PC-3 (cell line): ENCODE measurements around the gene ATOX1. TPM values are rescaled to one million over a fixed set of nuclear protein-coding genes. Genes with fewer than 3 reads are reported as not detected.

ENCODE experiments used
- ATAC-seq: fragments of 200-7000 bp; cut with Tn5 transposase; 2 replicates; pipeline ENCODE4 v1.9.1; 2020; ENCODE audit warnings: mild to moderate bottlenecking, moderate library complexity
- BruUV-seq: library from RNA; stranded (reverse); fragments of 400-500 nt; replicated peaks from 2 replicates; lab custom pipeline; 2021; lab: Mats Ljungman, UMichigan
- CTCF ChIA-PET: fragments of 300-600 bp; sonication (Branson Sonifier 250); formaldehyde crosslinking; loops from one replicate; lab custom pipeline; 2022; ENCODE audit warnings: antibody characterized with exemption; lab: Charles Lee
- POLR2A ChIA-PET: fragments of 300-600 bp; sonication (Branson Sonifier 250); formaldehyde crosslinking; loops from one replicate; lab custom pipeline; 2022; ENCODE audit warnings: antibody characterized with exemption; ENCODE audit not compliant: unreplicated experiment; lab: Charles Lee
- DNase-seq: peaks from one replicate; pipeline ENCODE4 v3.0.0-alpha.2; 2015
- H2AFZ ChIP-seq: fragments of 300-600 bp; sonication (generic); 2 replicates; pipeline ENCODE4 v1.6.0; 2016; ENCODE audit warnings: antibody characterized with exemption, low read length
- H3F3A ChIP-seq: fragments of 300-600 bp; sonication (generic); one replicate; pipeline ENCODE4 v1.6.0; 2017; ENCODE audit warnings: antibody characterized with exemption, low read length, control low read depth, mild to moderate bottlenecking; ENCODE audit not compliant: unreplicated experiment
- H3K27ac ChIP-seq: fragments of 300-600 bp; sonication (generic); 2 replicates; pipeline ENCODE4 v1.5.1; 2016; ENCODE audit warnings: mild to moderate bottlenecking, low read length
- H3K27me3 ChIP-seq: fragments of 300-600 bp; sonication (generic); 2 replicates; pipeline ENCODE4 v1.6.1; 2016; ENCODE audit warnings: low read length, mixed read lengths
- H3K36me3 ChIP-seq: fragments of 300-600 bp; sonication (generic); 2 replicates; pipeline ENCODE4 v1.6.1; 2016; ENCODE audit warnings: low read depth, mixed run types, low read length, mixed read lengths
- H3K4me1 ChIP-seq: fragments of 300-600 bp; sonication (generic); 2 replicates; pipeline ENCODE4 v1.5.1; 2016; ENCODE audit warnings: low read length; ENCODE audit not compliant: insufficient read depth
- H3K4me2 ChIP-seq: fragments of 300-600 bp; sonication (generic); 2 replicates; pipeline ENCODE4 v1.6.0; 2016; ENCODE audit warnings: low read length
- H3K4me3 ChIP-seq: fragments of 300-600 bp; sonication (generic); 2 replicates; pipeline ENCODE4 v1.5.1; 2016; ENCODE audit warnings: mild to moderate bottlenecking, low read length, mixed read lengths
- H3K79me2 ChIP-seq: fragments of 300-600 bp; sonication (generic); 2 replicates; pipeline ENCODE4 v1.6.1; 2017; ENCODE audit warnings: low read length, mixed read lengths
- H3K9ac ChIP-seq: fragments of 300-600 bp; sonication (generic); 2 replicates; pipeline ENCODE4 v1.6.0; 2016; ENCODE audit warnings: mild to moderate bottlenecking, low read length
- H3K9me2 ChIP-seq: fragments of 300-600 bp; sonication (generic); replicated peaks from 2 replicates; pipeline ENCODE4 v1.6.1; 2016; ENCODE audit warnings: mixed run types, low read length, mixed read lengths
- H3K9me3 ChIP-seq: fragments of 300-600 bp; sonication (generic); 2 replicates; pipeline ENCODE4 v1.6.1; 2016; ENCODE audit warnings: low read length, mixed read lengths
- H4K20me1 ChIP-seq: fragments of 300-600 bp; sonication (generic); 2 replicates; pipeline ENCODE4 v1.6.1; 2016; ENCODE audit warnings: low read length, mixed read lengths
- EZH2 ChIP-seq: fragments of 300-600 bp; sonication (generic); IDR thresholded peaks from one replicate; pipeline ENCODE4 v1.6.1; 2017; ENCODE audit warnings: antibody characterized with exemption, mild to moderate bottlenecking, low read length; ENCODE audit not compliant: unreplicated experiment
- EZH2phosphoT487 ChIP-seq: fragments of 300-600 bp; sonication (generic); IDR thresholded peaks from 2 replicates; pipeline ENCODE4 v1.6.1; 2018; ENCODE audit warnings: mild to moderate bottlenecking, antibody characterized with exemption, low read length, borderline replicate concordance
- intact Hi-C: fragments of 100-400 bp; cut with micrococcal nuclease; formaldehyde crosslinking; loops from 2 replicates; pipeline ENCODE4 v1.9.0; 2023
- total RNA-seq: library from RNA; depleted of rRNA; stranded (reverse); fragments of >200 nt; gene quantifications from 2 replicates; pipeline ENCODE4 v1.2.3, GENCODE V29; 2014
- TF ChIP-seq, protein P1 (sequence below): fragments of 300-600 bp; sonication (generic); conservative IDR thresholded peaks from 2 replicates; pipeline ENCODE4 v1.5.1; 2017; ENCODE audit warnings: antibody characterized with exemption, low read depth, mild to moderate bottlenecking, low read length

Gene ATOX1
- total RNA-seq, 1 experiment from 2014 or later, result 122 TPM

DNA sequence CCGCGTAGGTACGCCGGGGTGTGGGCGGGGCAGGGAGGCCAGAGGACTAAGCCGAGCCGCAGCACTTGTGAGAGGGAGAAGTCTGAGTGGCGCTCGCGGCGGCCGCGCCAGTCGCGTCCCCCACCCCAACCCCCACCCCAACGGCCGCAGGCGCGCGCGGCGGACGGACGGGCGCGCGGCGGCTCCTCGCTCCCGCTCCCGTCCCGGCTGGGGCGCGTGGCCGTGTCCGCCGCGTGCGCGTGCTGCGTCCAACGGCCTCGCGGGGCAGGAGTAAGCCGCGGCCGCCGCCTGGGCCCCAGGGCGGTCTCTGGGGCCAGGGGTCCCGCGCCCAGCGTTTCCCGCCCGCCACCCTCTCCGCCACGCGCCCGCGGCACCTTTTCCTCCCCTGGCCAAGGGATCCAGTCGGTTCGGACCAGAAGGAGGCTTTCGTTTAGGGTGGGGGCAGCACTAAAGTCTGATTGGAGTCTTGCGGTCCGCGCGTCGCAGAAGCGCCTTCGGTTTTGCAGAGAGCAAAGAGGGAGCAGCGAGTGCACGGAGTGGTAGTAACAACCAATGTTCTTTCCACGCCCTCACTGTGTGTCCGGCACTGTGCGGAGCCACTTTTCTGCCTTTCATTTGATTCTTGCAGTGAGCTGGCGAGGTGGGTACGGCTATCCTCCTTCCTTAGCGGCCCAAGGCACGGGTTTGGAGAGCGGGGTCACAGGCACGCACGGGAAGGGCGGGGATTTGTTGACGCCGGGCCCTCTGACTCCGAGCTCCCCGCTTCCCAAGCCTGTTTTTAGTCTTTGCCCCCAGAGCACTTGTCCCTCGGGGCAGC lies 13.8 kb upstream of the ATOX1 start:
- Histone ChIP-seq H3K27ac (peak overlapping the region; percentile 69), H3K4me3 (peak overlapping the region; percentile 85), H3K9me3 (no peaks in the 10 kb centered on the region), H3F3A (no peaks in the 10 kb centered on the region), H3K9ac (peak overlapping the region; percentile 89), H4K20me1 (peaks cover 50% of the 10 kb centered on the region), H3K4me2 (peak overlapping the region; percentile 89), H2AFZ (no peak overlapping the region), H3K27me3 (no peaks in the 10 kb centered on the region), H3K4me1 (peaks cover 28% of the 10 kb centered on the region), H3K79me2 (peaks cover 59% of the 10 kb centered on the region), H3K36me3 (peaks cover 11% of the 10 kb centered on the region; the same call in 1 of the 2 replicates), H3K9me2 (no peaks in the 10 kb centered on the region)
- POLR2A ChIA-PET, result interaction anchor here (0.6 to 1.1 kb wide), 4 partner anchors 27 to 689 kb away, joined by 3 to 4 read pairs (median 4); no protein-coding TSS in a partner anchor
- no peak; the same call in 1 of the 2 replicates for ATAC-seq
- BruUV-seq, result no TSS peak
- CTCF ChIA-PET, result interaction anchor here (1.5 kb wide), 1 partner anchor 113 kb away, joined by 22 read pairs; no protein-coding TSS in a partner anchor
- intact Hi-C loops, result no loop called here
- no peak for DNase-seq
- no peak for TF ChIP-seq EZH2phosphoT487
- TF ChIP-seq EZH2, result no peak
- TF ChIP-seq, protein P1, sequence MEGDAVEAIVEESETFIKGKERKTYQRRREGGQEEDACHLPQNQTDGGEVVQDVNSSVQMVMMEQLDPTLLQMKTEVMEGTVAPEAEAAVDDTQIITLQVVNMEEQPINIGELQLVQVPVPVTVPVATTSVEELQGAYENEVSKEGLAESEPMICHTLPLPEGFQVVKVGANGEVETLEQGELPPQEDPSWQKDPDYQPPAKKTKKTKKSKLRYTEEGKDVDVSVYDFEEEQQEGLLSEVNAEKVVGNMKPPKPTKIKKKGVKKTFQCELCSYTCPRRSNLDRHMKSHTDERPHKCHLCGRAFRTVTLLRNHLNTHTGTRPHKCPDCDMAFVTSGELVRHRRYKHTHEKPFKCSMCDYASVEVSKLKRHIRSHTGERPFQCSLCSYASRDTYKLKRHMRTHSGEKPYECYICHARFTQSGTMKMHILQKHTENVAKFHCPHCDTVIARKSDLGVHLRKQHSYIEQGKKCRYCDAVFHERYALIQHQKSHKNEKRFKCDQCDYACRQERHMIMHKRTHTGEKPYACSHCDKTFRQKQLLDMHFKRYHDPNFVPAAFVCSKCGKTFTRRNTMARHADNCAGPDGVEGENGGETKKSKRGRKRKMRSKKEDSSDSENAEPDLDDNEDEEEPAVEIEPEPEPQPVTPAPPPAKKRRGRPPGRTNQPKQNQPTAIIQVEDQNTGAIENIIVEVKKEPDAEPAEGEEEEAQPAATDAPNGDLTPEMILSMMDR, result no peak

DNA sequence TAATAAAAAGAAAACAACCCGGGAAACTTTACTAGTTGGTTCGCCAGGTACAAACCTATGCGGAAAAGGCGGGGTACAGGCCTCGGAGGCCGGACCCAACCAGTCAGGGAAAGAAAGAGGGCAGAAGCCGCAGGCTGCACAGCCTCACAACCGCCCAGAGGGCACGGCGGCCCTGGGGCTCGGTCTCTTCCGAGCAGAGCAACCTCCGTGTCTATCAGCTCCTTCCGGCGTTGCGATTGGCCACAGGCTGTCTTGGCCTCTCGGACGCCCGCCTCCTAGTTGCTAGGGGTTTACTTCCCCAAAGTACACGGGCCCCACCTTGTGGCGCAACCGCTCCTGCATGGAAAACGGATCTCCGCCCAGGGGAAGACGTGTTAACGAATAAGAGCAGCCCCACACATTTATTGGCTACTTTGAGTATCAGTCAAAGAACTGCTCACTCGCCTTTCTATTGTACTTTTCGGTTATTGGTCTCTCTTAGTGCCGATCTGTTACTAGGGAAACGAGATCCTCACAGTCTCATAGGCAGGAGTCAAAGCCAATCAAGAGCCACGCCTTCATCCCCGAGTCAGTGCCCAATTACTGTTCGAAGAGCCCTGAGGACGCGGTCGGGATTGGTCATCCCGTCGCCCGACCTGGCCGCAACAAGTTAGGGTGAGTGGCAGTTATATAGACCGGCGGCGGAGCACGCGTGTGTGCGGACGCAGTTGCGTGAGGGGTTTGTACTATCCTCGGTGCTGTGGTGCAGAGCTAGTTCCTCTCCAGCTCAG lies 13.0 kb upstream of the ATOX1 start, which contains the start of gene G3BP1:
Gene G3BP1 (plus strand): TSS at position 696 of the 770 bp plus-strand sequence. CDS start 14,667 bp downstream, outside the sequence.
- intact Hi-C loops, result loop anchor here (1.0 kb wide), 4 partner anchors 13 to 323 kb away; partner anchors contain the start of gene ATOX1

More for the DNA sequence above, 13.0 kb upstream of the ATOX1 start, which contains the start of gene G3BP1:
- Histone ChIP-seq H3K36me3 (peaks cover 6% of the 10 kb centered on the region; the same call in 1 of the 2 replicates), H3K4me2 (peak within 1 kb of the TSS; percentile 90), H4K20me1 (peaks cover 43% of the 10 kb centered on the region), H2AFZ (peak within 1 kb of the TSS; percentile 86), H3K9ac (peak within 1 kb of the TSS; percentile 95), H3K4me1 (peaks cover 28% of the 10 kb centered on the region), H3F3A (no peaks in the 10 kb centered on the region), H3K27me3 (no peaks in the 10 kb centered on the region), H3K27ac (peak within 1 kb of the TSS; percentile 91), H3K9me2 (no peaks in the 10 kb centered on the region), H3K79me2 (peaks cover 51% of the 10 kb centered on the region), H3K4me3 (peak within 1 kb of the TSS; percentile 85), H3K9me3 (no peaks in the 10 kb centered on the region)
- CTCF ChIA-PET, result interaction anchor here (0.6 to 1.5 kb wide), 11 partner anchors 20 to 324 kb away, joined by 3 to 22 read pairs (median 5); partner anchors contain the start of gene SLC36A1
- TF ChIP-seq EZH2 (no peak), EZH2phosphoT487 (no peak)
- TF ChIP-seq, protein P1, result peak; percentile 69
- ATAC-seq (peak; percentile 86), DNase-seq (peak; percentile 100)
- POLR2A ChIA-PET, result interaction anchor here (0.6 to 1.1 kb wide), 6 partner anchors 26 to 688 kb away, joined by 3 to 16 read pairs (median 4); no protein-coding TSS in a partner anchor
- no TSS peak for BruUV-seq
